HCT116 (cell line): ENCODE data around the gene TLCD2. TPM values are rescaled to one million over a fixed set of nuclear protein-coding genes. Genes with fewer than 3 reads are reported as not detected.

Experiments
- ATAC-seq: fragments of 200-7000 bp; cut with Tn5 transposase; 2 replicates; pipeline ENCODE4 v1.9.1; 2020; ENCODE audit warnings: mild to moderate bottlenecking, moderate library complexity
- BruUV-seq: library from RNA; stranded (reverse); fragments of 400-500 nt; replicated peaks from 2 replicates; lab custom pipeline; 2021; lab: Mats Ljungman, UMichigan
- CTCF ChIA-PET: fragments of 300-600 bp; sonication (Branson Sonifier 250); formaldehyde crosslinking; loops from one replicate; lab custom pipeline; 2021; ENCODE audit warnings: antibody characterized with exemption; lab: Charles Lee
- POLR2A ChIA-PET: fragments of 300-600, 350-600 bp; sonication (Branson Sonifier 250); formaldehyde crosslinking; loops from one replicate; lab custom pipeline; 2021; ENCODE audit warnings: antibody characterized with exemption; lab: Charles Lee
- RAD21 ChIA-PET, 2 experiments: fragments of 300-600 bp; sonication (Branson Sonifier 250); formaldehyde crosslinking; loops; one replicate each; lab custom pipeline; 2023; ENCODE audit warnings: low total read pairs in 2 of 2; ENCODE audit not compliant: uncharacterized antibody in 2 of 2, unreplicated experiment in 2 of 2, low non-redundant PET in 1 of 2; lab: Charles Lee
- DNase-seq: peaks from one replicate; pipeline ENCODE4 v3.0.0-alpha.2; 2010; ENCODE audit warnings: low read depth, low spot score
- H2AFZ ChIP-seq: fragments of 200-600 bp; shearing (Covaris generic), sonication (generic); 2 replicates; pipeline ENCODE4 v1.6.1; 2017; ENCODE audit warnings: low read depth, mixed run types, mixed read lengths, antibody characterized with exemption, low read length; ENCODE audit not compliant: poor library complexity, severe bottlenecking
- H3K27ac ChIP-seq: 2 replicates; pipeline ENCODE4 v1.5.1; 2012; ENCODE audit warnings: low read depth, low read length
- H3K27me3 ChIP-seq: fragments of 200-600 bp; sonication (generic); 2 replicates; pipeline ENCODE4 v1.6.1; 2016; ENCODE audit warnings: mixed run types, low read length, mixed read lengths; ENCODE audit not compliant: insufficient read depth
- H3K36me3 ChIP-seq, 2 experiments: fragments of 200-500 bp in 1 of 2; fragments of 200-600 bp in 1 of 2; sonication (Bioruptor generic) in 1 of 2; sonication (generic) in 1 of 2; 2 replicates each; pipeline versions ENCODE4 v1.5.1 to v1.6.1; 2014 to 2016; ENCODE audit warnings: low read length in 2 of 2, inconsistent platforms in 1 of 2, mixed read lengths in 1 of 2, mixed run types in 1 of 2; ENCODE audit not compliant: insufficient read depth in 2 of 2, control insufficient read depth in 1 of 2
- H3K4me1 ChIP-seq, 2 experiments: fragments of 200-600 bp in 1 of 2; sonication (generic) in 1 of 2; 2 replicates each; pipeline versions ENCODE4 v1.5.1 to v1.6.1; 2012 to 2017; ENCODE audit warnings: low read length in 2 of 2, inconsistent platforms in 1 of 2, mild to moderate bottlenecking in 1 of 2, mixed read lengths in 1 of 2, mixed run types in 1 of 2, moderate library complexity in 1 of 2; ENCODE audit not compliant: insufficient read depth in 2 of 2, control insufficient read depth in 1 of 2
- H3K4me2 ChIP-seq: fragments of 200-600 bp; sonication (generic); 2 replicates; pipeline ENCODE4 v1.6.1; 2017; ENCODE audit warnings: mixed run types, low read length, mixed read lengths
- H3K4me3 ChIP-seq, 2 experiments: fragments of 200-600 bp in 1 of 2; sonication (generic) in 1 of 2; replicated peaks in 1 of 2; 2 replicates each; pipeline ENCODE4 v1.5.1; 2011 to 2016; ENCODE audit warnings: low read length in 2 of 2, control low read depth in 1 of 2, low read depth in 1 of 2, mild to moderate bottlenecking in 1 of 2, mixed read lengths in 1 of 2, mixed run types in 1 of 2
- H3K79me2 ChIP-seq: fragments of 200-600 bp; sonication (generic); 2 replicates; pipeline ENCODE4 v1.6.1; 2017; ENCODE audit warnings: mild to moderate bottlenecking, mixed run types, low read length, moderate library complexity, mixed read lengths; ENCODE audit not compliant: insufficient read depth
- H3K9ac ChIP-seq: fragments of 200-600 bp; sonication (generic); 2 replicates; pipeline ENCODE4 v1.6.1; 2016; ENCODE audit warnings: low read length, mixed read lengths
- H3K9me2 ChIP-seq: fragments of 200-600 bp; sonication (generic), shearing (Covaris generic); 2 replicates; pipeline ENCODE4 v1.6.1; 2017; ENCODE audit warnings: mixed run types, mild to moderate bottlenecking, moderate library complexity; ENCODE audit not compliant: insufficient read depth
- H3K9me3 ChIP-seq, 2 experiments: fragments of 200-500 bp in 1 of 2; fragments of 200-600 bp in 1 of 2; sonication (Bioruptor generic) in 1 of 2; sonication (generic) in 1 of 2; 2 replicates each; pipeline ENCODE4 v1.6.1; 2014 to 2017; ENCODE audit warnings: low read length in 2 of 2, mixed read lengths in 2 of 2, inconsistent platforms in 1 of 2, low read depth in 1 of 2, mild to moderate bottlenecking in 1 of 2, mixed run types in 1 of 2, moderate library complexity in 1 of 2; ENCODE audit not compliant: control insufficient read depth in 1 of 2, insufficient read depth in 1 of 2
- H4K20me1 ChIP-seq: fragments of 200-600 bp; sonication (generic), shearing (Covaris generic); 2 replicates; pipeline ENCODE4 v1.6.1; 2017; ENCODE audit warnings: mixed run types, mild to moderate bottlenecking, moderate library complexity; ENCODE audit not compliant: insufficient read depth
- CEBPB ChIP-seq: IDR thresholded peaks from 2 replicates; pipeline ENCODE4 v1.6.1; 2012; ENCODE audit warnings: low read depth
- ELF1 ChIP-seq: IDR thresholded peaks from 2 replicates; pipeline ENCODE4 v1.6.1; 2012; ENCODE audit warnings: low read depth, borderline replicate concordance
- EZH2 ChIP-seq: fragments of 200-600 bp; sonication (generic); IDR thresholded peaks from 2 replicates; pipeline ENCODE4 v1.6.1; 2017; ENCODE audit warnings: antibody characterized with exemption, mixed run types
- EZH2phosphoT487 ChIP-seq: fragments of 200-600 bp; IDR thresholded peaks from 2 replicates; pipeline ENCODE4 v1.6.1; 2018; ENCODE audit warnings: antibody characterized with exemption, borderline replicate concordance
- FOSL1 ChIP-seq: IDR thresholded peaks from 2 replicates; pipeline ENCODE4 v1.6.1; 2012; ENCODE audit warnings: low read depth
- JUND ChIP-seq: IDR thresholded peaks from 2 replicates; pipeline ENCODE4 v1.6.1; 2012
- POLR2A ChIP-seq: IDR thresholded peaks from 2 replicates; pipeline ENCODE4 v1.7.0; 2011; ENCODE audit warnings: borderline replicate concordance; ENCODE audit not compliant: insufficient read depth, insufficient read length; ENCODE audit errors: extremely low read depth
- RAD21 ChIP-seq: IDR thresholded peaks from 2 replicates; pipeline ENCODE4 v1.6.1; 2012; ENCODE audit warnings: low read depth, mild to moderate bottlenecking
- SIN3A ChIP-seq: IDR thresholded peaks from 2 replicates; pipeline ENCODE4 v1.6.1; 2012; ENCODE audit warnings: low read depth
- SRF ChIP-seq: IDR thresholded peaks from 2 replicates; pipeline ENCODE4 v1.6.1; 2012; ENCODE audit warnings: low read depth
- TCF7L2 ChIP-seq: IDR thresholded peaks from 2 replicates; pipeline ENCODE4 v1.7.0; 2011; ENCODE audit warnings: borderline replicate concordance, inconsistent platforms; ENCODE audit not compliant: insufficient read depth, insufficient read length; ENCODE audit errors: extremely low read depth
- YY1 ChIP-seq: IDR thresholded peaks from 2 replicates; pipeline ENCODE4 v1.6.1; 2011; ENCODE audit warnings: low read length, low read depth, moderate library complexity, mild to moderate bottlenecking; ENCODE audit not compliant: insufficient replicate concordance; ENCODE audit errors: extremely low read depth
- ZFX ChIP-seq: fragments of 450-650 bp; IDR thresholded peaks from 2 replicates; pipeline ENCODE4 v1.6.1; 2017
- intact Hi-C: fragments of 100-400 bp; cut with micrococcal nuclease; formaldehyde crosslinking; loops from 2 replicates; pipeline ENCODE4 v1.10.0; 2022
- total RNA-seq: library from RNA; stranded (reverse); gene quantifications from one replicate; pipeline ENCODE4 v1.2.1, GENCODE V29; 2021; ENCODE audit not compliant: unreplicated experiment
- TF ChIP-seq, protein P1 (sequence below): IDR thresholded peaks from 2 replicates; pipeline ENCODE4 v1.6.1; 2012; ENCODE audit warnings: low read depth
- TF ChIP-seq, protein P2 (sequence below), 3 experiments: fragments of 200-600 bp in 1 of 3; sonication (generic) in 1 of 3; IDR thresholded peaks in 2 of 3; conservative IDR thresholded peaks in 1 of 3; 2 replicates each; pipeline ENCODE4 v1.5.1; 2012 to 2017; ENCODE audit warnings: low read depth in 2 of 3, low read length in 2 of 3, antibody characterized with exemption in 1 of 3, borderline replicate concordance in 1 of 3, control low read depth in 1 of 3, mild to moderate bottlenecking in 1 of 3, mixed read lengths in 1 of 3, mixed run types in 1 of 3, moderate library complexity in 1 of 3; ENCODE audit not compliant: insufficient read depth in 1 of 3
- TF ChIP-seq, protein P3 (sequence below): IDR thresholded peaks from 2 replicates; pipeline ENCODE4 v1.6.1; 2011; ENCODE audit warnings: mild to moderate bottlenecking, low read length, moderate library complexity; ENCODE audit not compliant: insufficient replicate concordance; ENCODE audit errors: extremely low read depth
- TF ChIP-seq, protein P4 (sequence below): IDR thresholded peaks from 2 replicates; pipeline ENCODE4 v1.6.1; 2012

Gene TLCD2
- total RNA-seq, 1 experiment from 2014 or later = 1.8 TPM

GRCh38 chr17:1695365-1695764 lies 14.8 kb downstream of the TLCD2 start:
- CTCF ChIA-PET = no interaction called here
- Histone ChIP-seq H3K79me2 (no peaks in the 10 kb centered on the region), H3K27ac (no peak overlapping the region), H3K4me2 (no peak overlapping the region), H3K9me3 (no peaks in the 10 kb centered on the region), H3K4me3 (no peak overlapping the region), H2AFZ (no peak overlapping the region), H3K9ac (no peak overlapping the region), H4K20me1 (no peaks in the 10 kb centered on the region), H3K27me3 (no peaks in the 10 kb centered on the region), H3K4me1 (no peaks in the 10 kb centered on the region), H3K9me2 (no peaks in the 10 kb centered on the region), H3K36me3 (no peaks in the 10 kb centered on the region)
- RAD21 ChIA-PET = no interaction called here
- DNase-seq (no peak), ATAC-seq (no peak)
- intact Hi-C loops = no loop called here
- POLR2A ChIA-PET = no interaction called here
- no peak for TF ChIP-seq SIN3A
- TF ChIP-seq TCF7L2 = no peak
- no peak for TF ChIP-seq YY1
- TF ChIP-seq, protein P1, sequence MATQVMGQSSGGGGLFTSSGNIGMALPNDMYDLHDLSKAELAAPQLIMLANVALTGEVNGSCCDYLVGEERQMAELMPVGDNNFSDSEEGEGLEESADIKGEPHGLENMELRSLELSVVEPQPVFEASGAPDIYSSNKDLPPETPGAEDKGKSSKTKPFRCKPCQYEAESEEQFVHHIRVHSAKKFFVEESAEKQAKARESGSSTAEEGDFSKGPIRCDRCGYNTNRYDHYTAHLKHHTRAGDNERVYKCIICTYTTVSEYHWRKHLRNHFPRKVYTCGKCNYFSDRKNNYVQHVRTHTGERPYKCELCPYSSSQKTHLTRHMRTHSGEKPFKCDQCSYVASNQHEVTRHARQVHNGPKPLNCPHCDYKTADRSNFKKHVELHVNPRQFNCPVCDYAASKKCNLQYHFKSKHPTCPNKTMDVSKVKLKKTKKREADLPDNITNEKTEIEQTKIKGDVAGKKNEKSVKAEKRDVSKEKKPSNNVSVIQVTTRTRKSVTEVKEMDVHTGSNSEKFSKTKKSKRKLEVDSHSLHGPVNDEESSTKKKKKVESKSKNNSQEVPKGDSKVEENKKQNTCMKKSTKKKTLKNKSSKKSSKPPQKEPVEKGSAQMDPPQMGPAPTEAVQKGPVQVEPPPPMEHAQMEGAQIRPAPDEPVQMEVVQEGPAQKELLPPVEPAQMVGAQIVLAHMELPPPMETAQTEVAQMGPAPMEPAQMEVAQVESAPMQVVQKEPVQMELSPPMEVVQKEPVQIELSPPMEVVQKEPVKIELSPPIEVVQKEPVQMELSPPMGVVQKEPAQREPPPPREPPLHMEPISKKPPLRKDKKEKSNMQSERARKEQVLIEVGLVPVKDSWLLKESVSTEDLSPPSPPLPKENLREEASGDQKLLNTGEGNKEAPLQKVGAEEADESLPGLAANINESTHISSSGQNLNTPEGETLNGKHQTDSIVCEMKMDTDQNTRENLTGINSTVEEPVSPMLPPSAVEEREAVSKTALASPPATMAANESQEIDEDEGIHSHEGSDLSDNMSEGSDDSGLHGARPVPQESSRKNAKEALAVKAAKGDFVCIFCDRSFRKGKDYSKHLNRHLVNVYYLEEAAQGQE = no peak
- TF ChIP-seq ZFX = no peak
- TF ChIP-seq EZH2phosphoT487 = no peak
- no peak for TF ChIP-seq EZH2
- no peak for TF ChIP-seq RAD21
- TF ChIP-seq, protein P2, sequence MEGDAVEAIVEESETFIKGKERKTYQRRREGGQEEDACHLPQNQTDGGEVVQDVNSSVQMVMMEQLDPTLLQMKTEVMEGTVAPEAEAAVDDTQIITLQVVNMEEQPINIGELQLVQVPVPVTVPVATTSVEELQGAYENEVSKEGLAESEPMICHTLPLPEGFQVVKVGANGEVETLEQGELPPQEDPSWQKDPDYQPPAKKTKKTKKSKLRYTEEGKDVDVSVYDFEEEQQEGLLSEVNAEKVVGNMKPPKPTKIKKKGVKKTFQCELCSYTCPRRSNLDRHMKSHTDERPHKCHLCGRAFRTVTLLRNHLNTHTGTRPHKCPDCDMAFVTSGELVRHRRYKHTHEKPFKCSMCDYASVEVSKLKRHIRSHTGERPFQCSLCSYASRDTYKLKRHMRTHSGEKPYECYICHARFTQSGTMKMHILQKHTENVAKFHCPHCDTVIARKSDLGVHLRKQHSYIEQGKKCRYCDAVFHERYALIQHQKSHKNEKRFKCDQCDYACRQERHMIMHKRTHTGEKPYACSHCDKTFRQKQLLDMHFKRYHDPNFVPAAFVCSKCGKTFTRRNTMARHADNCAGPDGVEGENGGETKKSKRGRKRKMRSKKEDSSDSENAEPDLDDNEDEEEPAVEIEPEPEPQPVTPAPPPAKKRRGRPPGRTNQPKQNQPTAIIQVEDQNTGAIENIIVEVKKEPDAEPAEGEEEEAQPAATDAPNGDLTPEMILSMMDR (IDR thresholded peaks at IDR 0.05 in 2 of 3, conservative IDR thresholded peaks at IDR 0.05 in 1 of 3; ENCODE audit: borderline replicate concordance in 1 of 3, insufficient read depth in 1 of 3, low read depth in 2 of 3, low read length in 2 of 3) = no peak
- TF ChIP-seq SRF = no peak
- TF ChIP-seq, protein P3, sequence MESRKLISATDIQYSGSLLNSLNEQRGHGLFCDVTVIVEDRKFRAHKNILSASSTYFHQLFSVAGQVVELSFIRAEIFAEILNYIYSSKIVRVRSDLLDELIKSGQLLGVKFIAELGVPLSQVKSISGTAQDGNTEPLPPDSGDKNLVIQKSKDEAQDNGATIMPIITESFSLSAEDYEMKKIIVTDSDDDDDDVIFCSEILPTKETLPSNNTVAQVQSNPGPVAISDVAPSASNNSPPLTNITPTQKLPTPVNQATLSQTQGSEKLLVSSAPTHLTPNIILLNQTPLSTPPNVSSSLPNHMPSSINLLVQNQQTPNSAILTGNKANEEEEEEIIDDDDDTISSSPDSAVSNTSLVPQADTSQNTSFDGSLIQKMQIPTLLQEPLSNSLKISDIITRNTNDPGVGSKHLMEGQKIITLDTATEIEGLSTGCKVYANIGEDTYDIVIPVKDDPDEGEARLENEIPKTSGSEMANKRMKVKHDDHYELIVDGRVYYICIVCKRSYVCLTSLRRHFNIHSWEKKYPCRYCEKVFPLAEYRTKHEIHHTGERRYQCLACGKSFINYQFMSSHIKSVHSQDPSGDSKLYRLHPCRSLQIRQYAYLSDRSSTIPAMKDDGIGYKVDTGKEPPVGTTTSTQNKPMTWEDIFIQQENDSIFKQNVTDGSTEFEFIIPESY = no peak
- TF ChIP-seq, protein P4, sequence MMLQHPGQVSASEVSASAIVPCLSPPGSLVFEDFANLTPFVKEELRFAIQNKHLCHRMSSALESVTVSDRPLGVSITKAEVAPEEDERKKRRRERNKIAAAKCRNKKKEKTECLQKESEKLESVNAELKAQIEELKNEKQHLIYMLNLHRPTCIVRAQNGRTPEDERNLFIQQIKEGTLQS = no peak
- no peak for TF ChIP-seq JUND
- TF ChIP-seq CEBPB = no peak
- TF ChIP-seq POLR2A = no peak
- TF ChIP-seq ELF1 = no peak
- TF ChIP-seq FOSL1 = no peak
- no TSS peak for BruUV-seq
